Left ventricle myocardium inferior (tissue), 1 donor: Measurements from ENCODE around the gene RXRA. TPM values are rescaled to one million over a fixed set of nuclear protein-coding genes. Genes with fewer than 3 reads are reported as not detected.

Experiments used
- DNase-seq: peaks from one replicate; pipeline ENCODE4 v3.0.0-alpha.2; 2020
- H3K27ac ChIP-seq: fragments of 200-600 bp; replicated peaks from 2 replicates; pipeline ENCODE4 v1.8.0; 2021
- H3K27me3 ChIP-seq: fragments of 200-600 bp; 2 replicates; pipeline ENCODE4 v1.8.0; 2021; ENCODE audit warnings: low read depth
- H3K36me3 ChIP-seq: fragments of 200-600 bp; 2 replicates; pipeline ENCODE4 v1.8.0; 2021
- H3K4me1 ChIP-seq: fragments of 200-600 bp; 2 replicates; pipeline ENCODE4 v1.8.0; 2021
- H3K4me3 ChIP-seq: fragments of 200-600 bp; 2 replicates; pipeline ENCODE4 v1.8.0; 2021; ENCODE audit warnings: mild to moderate bottlenecking, moderate library complexity
- H3K9me3 ChIP-seq: fragments of 200-600 bp; replicated peaks from 2 replicates; pipeline ENCODE4 v1.8.0; 2021
- intact Hi-C: fragments of 100-400 bp; cut with micrococcal nuclease; formaldehyde crosslinking; loops from one replicate; pipeline ENCODE4 v1.11.0; 2022
- total RNA-seq: library from RNA; stranded (reverse); fragmentation: NEBNext Ultra II Directional; extraction: Animal tissue kit (Norgen Biotek cat#: 25700); gene quantifications from one replicate; pipeline ENCODE4 v1.2.1, GENCODE V29; 2021
- TF ChIP-seq, protein P1 (sequence below): fragments of 200-600 bp; IDR thresholded peaks from 2 replicates; pipeline ENCODE4 v1.8.0; 2021; ENCODE audit warnings: antibody characterized with exemption, mild to moderate bottlenecking, borderline replicate concordance
- donor health status: DM: no; HTN: yes; CAD: no; lungs with severe emphysema.

The RXRA gene
- total RNA-seq, 1 donor from 2014 or later = 57.1 TPM

DNA sequence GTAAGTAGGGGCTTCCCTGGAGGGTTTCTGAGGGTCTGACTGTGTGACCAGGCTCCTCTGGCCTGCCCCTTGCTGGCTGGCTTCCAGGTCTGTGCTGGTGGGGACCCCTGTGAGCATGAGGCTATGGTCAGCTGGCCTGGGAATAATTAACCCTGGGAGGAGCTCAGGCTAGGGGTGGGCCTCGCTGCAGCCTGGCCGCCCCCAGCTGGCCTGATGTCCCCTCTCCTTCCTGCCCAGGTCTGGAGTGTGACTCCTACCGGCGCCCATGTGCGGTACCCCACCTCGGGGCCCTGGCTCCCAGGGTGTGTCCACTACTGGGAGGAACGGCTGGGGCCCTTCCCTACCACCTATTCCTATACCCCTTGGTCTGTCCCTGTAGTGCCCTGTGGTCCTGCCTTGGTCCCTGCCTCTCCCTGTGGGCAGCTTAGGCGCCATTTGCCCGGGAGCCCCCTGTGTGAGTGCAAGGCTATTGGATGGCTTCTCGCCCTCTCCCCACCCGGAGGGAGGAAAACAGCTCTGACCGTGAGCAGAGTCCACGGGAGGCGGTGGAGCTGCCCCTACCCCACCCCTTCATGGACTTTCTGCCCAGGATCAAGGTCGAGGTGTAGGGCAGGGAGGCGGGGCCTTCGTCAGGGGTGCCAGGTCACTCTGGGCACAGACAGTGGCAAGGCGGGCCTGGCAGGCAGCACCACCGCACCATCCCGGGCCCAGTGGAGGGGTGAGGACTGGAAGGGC lies 9.4 kb downstream of the RXRA start:
- peak overlapping the region; percentile 93 for H3K27ac ChIP-seq
- TF ChIP-seq, protein P1, sequence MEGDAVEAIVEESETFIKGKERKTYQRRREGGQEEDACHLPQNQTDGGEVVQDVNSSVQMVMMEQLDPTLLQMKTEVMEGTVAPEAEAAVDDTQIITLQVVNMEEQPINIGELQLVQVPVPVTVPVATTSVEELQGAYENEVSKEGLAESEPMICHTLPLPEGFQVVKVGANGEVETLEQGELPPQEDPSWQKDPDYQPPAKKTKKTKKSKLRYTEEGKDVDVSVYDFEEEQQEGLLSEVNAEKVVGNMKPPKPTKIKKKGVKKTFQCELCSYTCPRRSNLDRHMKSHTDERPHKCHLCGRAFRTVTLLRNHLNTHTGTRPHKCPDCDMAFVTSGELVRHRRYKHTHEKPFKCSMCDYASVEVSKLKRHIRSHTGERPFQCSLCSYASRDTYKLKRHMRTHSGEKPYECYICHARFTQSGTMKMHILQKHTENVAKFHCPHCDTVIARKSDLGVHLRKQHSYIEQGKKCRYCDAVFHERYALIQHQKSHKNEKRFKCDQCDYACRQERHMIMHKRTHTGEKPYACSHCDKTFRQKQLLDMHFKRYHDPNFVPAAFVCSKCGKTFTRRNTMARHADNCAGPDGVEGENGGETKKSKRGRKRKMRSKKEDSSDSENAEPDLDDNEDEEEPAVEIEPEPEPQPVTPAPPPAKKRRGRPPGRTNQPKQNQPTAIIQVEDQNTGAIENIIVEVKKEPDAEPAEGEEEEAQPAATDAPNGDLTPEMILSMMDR = no peak
- H3K9me3 ChIP-seq = no peaks in the 10 kb centered on the region
- peak overlapping the region; percentile 13 for H3K4me3 ChIP-seq
- intact Hi-C loops = no loop called here
- H3K4me1 ChIP-seq = peaks cover 100% of the 10 kb centered on the region
- no peak for DNase-seq
- no peaks in the 10 kb centered on the region for H3K27me3 ChIP-seq
- H3K36me3 ChIP-seq = no peaks in the 10 kb centered on the region

- no peaks in the 10 kb centered on the region for H3K9me3 ChIP-seq
- DNase-seq = no peak
- TF ChIP-seq, protein P1 = no peak
- H3K27me3 ChIP-seq = no peaks in the 10 kb centered on the region
- H3K4me3 ChIP-seq = peak overlapping the region; percentile 13
- intact Hi-C loops = no loop called here
- H3K4me1 ChIP-seq = peaks cover 100% of the 10 kb centered on the region
- H3K36me3 ChIP-seq = no peaks in the 10 kb centered on the region
- peak overlapping the region; percentile 93 for H3K27ac ChIP-seq
Measured at GRCh38 chr9:134336228-134336627, 10.0 kb downstream of the RXRA start.

DNA sequence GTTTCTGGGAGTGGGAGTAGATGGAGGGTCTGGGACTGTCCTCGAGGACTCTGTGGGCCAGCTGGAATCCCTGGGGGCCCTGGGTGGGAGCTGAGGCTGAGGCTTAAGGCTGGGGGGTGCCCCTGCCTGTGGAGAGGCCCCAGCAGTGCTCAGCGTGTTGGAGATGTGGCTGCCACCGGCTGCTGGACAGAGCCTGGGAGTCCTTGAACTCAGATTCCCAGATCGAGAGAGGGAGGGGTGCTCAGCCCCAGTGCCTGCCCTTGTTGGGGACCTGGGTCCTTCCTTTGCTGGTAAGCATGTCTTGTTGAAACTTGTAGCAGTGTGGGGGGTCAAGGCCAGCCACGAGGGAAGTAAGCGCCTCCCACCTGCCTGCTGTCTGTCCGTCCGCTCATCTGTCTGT lies 10.7 kb downstream of the RXRA start:
- DNase-seq = no peak
- no peaks in the 10 kb centered on the region for H3K36me3 ChIP-seq
- peaks cover 100% of the 10 kb centered on the region for H3K4me1 ChIP-seq
- H3K4me3 ChIP-seq = no peak overlapping the region
- no peaks in the 10 kb centered on the region for H3K27me3 ChIP-seq
- TF ChIP-seq, protein P1 = no peak
- no peaks in the 10 kb centered on the region for H3K9me3 ChIP-seq
- peak overlapping the region; percentile 93 for H3K27ac ChIP-seq
- intact Hi-C loops = no loop called here

DNA sequence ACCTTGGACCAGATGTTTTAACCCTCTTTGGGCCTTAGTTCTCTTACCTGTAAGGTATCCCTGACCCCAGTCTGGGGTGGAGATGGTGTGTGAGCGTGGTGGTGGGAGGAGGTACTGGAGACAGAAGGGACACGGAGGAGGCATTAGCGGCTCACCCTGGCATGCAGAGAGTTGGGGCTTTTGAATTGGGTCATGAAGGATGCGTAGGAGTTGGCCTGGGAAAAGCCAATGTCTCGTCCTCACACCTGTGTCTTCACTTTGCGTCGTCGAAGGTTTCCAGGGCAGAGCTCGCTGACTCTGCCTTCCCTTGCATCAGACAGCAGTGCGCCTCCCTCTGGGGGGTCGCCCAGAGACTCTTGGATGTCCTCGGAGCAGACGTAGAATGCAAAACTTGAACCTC lies 11.2 kb downstream of the RXRA start:
- no peak for DNase-seq
- H3K4me1 ChIP-seq = peaks cover 100% of the 10 kb centered on the region
- H3K36me3 ChIP-seq = no peaks in the 10 kb centered on the region
- no peaks in the 10 kb centered on the region for H3K27me3 ChIP-seq
- H3K9me3 ChIP-seq = no peaks in the 10 kb centered on the region
- TF ChIP-seq, protein P1 = no peak
- H3K4me3 ChIP-seq = no peak overlapping the region
- intact Hi-C loops = no loop called here
- H3K27ac ChIP-seq = peak overlapping the region; percentile 93

GRCh38 chr9:134338394-134339182 lies 12.3 kb downstream of the RXRA start:
- H3K27ac ChIP-seq = peak overlapping the region; percentile 62
- H3K36me3 ChIP-seq = no peaks in the 10 kb centered on the region
- no peaks in the 10 kb centered on the region for H3K9me3 ChIP-seq
- intact Hi-C loops = no loop called here
- H3K4me3 ChIP-seq = peak overlapping the region; percentile 45
- peaks cover 100% of the 10 kb centered on the region for H3K4me1 ChIP-seq
- DNase-seq = no peak
- no peaks in the 10 kb centered on the region for H3K27me3 ChIP-seq
- TF ChIP-seq, protein P1 = no peak
